OCI-LY1 (cell line): ENCODE measurements around the gene SYNGAP1.

Experiments used
- EZH2 ChIP-seq: fragments of 200-600 bp; sonication (generic), shearing (Covaris generic); IDR thresholded peaks from 2 replicates; pipeline ENCODE4 v1.8.0; 2017; ENCODE audit warnings: borderline replicate concordance, mixed run types, mild to moderate bottlenecking, antibody characterized with exemption, low read length, moderate library complexity, mixed read lengths
- TF ChIP-seq, protein P1 (sequence below): fragments of 200-600 bp; sonication (generic), shearing (Covaris generic); IDR thresholded peaks from 2 replicates; pipeline ENCODE4 v1.5.1; 2017; ENCODE audit warnings: mild to moderate bottlenecking, antibody characterized with exemption, low read length, moderate library complexity, mixed read lengths

DNA sequence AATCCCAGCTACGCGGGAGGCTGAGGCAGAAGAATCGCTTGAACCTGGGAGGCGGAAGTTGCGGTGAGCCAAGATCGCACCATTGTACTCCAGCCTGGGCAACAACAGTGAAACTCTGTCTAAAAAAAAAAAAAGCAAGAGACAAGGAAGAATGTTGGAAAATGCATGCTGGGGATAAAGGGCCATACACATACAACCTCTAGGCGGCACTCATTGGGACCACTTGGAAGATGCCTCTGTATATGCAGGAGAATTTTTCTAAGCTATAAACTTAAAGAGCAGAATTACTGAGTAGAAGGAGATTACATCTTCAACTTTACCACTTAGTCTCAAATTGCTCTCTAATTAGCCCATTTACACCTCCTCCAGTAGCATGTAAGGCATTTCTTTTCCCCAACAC, 77.3 kb downstream of the SYNGAP1 start:
- TF ChIP-seq, protein P1, sequence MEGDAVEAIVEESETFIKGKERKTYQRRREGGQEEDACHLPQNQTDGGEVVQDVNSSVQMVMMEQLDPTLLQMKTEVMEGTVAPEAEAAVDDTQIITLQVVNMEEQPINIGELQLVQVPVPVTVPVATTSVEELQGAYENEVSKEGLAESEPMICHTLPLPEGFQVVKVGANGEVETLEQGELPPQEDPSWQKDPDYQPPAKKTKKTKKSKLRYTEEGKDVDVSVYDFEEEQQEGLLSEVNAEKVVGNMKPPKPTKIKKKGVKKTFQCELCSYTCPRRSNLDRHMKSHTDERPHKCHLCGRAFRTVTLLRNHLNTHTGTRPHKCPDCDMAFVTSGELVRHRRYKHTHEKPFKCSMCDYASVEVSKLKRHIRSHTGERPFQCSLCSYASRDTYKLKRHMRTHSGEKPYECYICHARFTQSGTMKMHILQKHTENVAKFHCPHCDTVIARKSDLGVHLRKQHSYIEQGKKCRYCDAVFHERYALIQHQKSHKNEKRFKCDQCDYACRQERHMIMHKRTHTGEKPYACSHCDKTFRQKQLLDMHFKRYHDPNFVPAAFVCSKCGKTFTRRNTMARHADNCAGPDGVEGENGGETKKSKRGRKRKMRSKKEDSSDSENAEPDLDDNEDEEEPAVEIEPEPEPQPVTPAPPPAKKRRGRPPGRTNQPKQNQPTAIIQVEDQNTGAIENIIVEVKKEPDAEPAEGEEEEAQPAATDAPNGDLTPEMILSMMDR = no peak
- no peak for TF ChIP-seq EZH2
